Measurements from ENCODE around the gene ADAMTS19.

- TF ChIP-seq CTCF (conservative IDR thresholded peaks at IDR 0.05; ENCODE audit: low read length): no peak
- no peak for TF ChIP-seq EZH2phosphoT487 (IDR thresholded peaks at IDR 0.05; ENCODE audit: borderline replicate concordance, low read depth, low read length)
Measured at GRCh38 chr5:129441096-129441495, 19.0 kb upstream of the ADAMTS19 start.
